IgD-negative memory B cell (primary cell): Measurements from ENCODE around the gene TREML1. TPM values are rescaled to one million over a fixed set of nuclear protein-coding genes. Genes with fewer than 3 reads are reported as not detected.
"Not testable (repeated sequence)": the region's sequence is repeated elsewhere in the genome, so short reads cannot be mapped to it uniquely, and the experiment has no call there.

Experiments used
- H3K27ac Mint-ChIP-seq, 3 donors: one replicate each; pipeline ENCODE4 v1.8.0; 2020 to 2022; ENCODE audit warnings: mild to moderate bottlenecking in 3 of 3, mixed read lengths in 3 of 3, moderate library complexity in 1 of 3
- H3K27me3 Mint-ChIP-seq: one replicate; pipeline ENCODE4 v1.8.0; 2021; ENCODE audit warnings: mixed read lengths
- H3K36me3 Mint-ChIP-seq: one replicate; pipeline ENCODE4 v1.8.0; 2020; ENCODE audit warnings: mild to moderate bottlenecking, mixed read lengths
- H3K4me1 Mint-ChIP-seq, 3 donors: one replicate each; pipeline ENCODE4 v1.8.0; 2020 to 2022; ENCODE audit warnings: mixed read lengths in 3 of 3, mild to moderate bottlenecking in 1 of 3
- H3K4me3 Mint-ChIP-seq, 4 donors: one replicate each; pipeline ENCODE4 v1.8.0; 2020 to 2022; ENCODE audit warnings: mild to moderate bottlenecking in 4 of 4, mixed read lengths in 4 of 4, moderate library complexity in 3 of 4
- H3K9me3 Mint-ChIP-seq, 3 donors: one replicate each; pipeline ENCODE4 v1.8.0; 2020 to 2021; ENCODE audit warnings: mixed read lengths in 3 of 3, mild to moderate bottlenecking in 1 of 3
- polyA plus RNA-seq: library from polyadenylated mRNA; unstranded; fragments of 300-500 nt; fragmentation: Illumina TruSeq; gene quantifications from one replicate; pipeline ENCODE4 v1.2.3, GENCODE V29; 2021

TREML1 gene, protein sequence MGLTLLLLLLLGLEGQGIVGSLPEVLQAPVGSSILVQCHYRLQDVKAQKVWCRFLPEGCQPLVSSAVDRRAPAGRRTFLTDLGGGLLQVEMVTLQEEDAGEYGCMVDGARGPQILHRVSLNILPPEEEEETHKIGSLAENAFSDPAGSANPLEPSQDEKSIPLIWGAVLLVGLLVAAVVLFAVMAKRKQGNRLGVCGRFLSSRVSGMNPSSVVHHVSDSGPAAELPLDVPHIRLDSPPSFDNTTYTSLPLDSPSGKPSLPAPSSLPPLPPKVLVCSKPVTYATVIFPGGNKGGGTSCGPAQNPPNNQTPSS
- polyA plus RNA-seq = 3.0 TPM

DNA sequence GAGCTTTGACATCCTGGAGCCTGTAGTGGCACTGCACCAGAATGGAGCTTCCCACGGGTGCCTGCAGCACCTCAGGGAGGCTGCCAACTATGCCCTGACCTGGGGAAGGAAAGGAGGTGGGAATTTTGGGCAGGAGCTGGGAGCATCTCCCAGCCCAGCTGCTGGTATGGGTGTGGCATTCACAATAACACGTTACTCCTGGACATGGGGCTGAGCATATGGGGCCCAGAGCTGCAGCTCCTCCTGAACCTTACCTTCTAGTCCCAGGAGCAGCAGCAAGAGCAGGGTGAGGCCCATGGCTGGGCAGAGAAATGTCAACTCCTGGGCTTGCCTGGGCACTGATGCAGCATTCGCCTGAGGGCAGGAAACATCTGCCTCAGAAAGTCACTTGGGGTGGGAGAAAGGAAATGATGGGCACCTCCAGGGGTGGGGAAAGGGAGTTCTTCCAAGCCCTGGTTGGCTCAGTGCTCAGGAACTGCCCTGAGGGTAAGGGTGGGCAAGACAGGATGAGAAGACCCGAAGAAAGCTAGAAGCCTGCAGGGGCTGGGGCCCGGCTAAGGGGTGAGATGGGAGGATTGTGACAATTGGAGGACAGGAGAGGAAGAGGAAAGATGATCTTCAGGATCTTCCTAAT, at the start of gene TREML1:
TSS of gene TREML1 (minus strand) at position 356 of the 634 bp plus-strand sequence. CDS start at position 297, 59 bp downstream.
- Mint-ChIP-seq H3K36me3 (no peaks in the 10 kb centered on the region), H3K27me3 (peaks cover 4% of the 10 kb centered on the region), H3K4me3 (no peak within 1 kb of the TSS), H3K27ac (no peak within 1 kb of the TSS), H3K4me1 (peaks cover 0 to 3% (median 0%) of the 10 kb centered on the region in 3 donors), H3K9me3 (peaks cover 0 to 3% (median 0%) of the 10 kb centered on the region in 3 donors)

DNA sequence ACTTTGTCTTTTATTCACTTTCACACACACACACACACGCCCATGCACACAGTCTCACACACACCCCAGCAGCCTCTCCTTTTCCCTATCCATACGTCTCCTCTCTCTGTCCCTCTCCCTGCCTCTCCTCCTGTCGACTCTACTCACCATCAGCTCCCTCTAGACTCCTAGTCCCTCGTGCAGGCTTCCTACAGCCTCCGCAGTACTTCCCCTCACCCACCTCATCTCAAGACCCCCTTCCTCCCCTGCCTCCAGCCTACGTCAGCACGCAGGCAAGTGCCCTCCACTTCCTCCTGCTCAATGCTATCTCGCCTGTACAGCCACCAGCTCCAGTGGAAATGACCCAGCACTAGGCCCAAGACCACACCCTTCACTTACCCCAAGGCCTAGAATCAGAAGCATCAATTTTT, 47.6 kb upstream of the TREML1 start:
- Mint-ChIP-seq H3K9me3 (peaks cover 0 to 4% (median 0%) of the 10 kb centered on the region in 3 donors), H3K27ac (peak overlapping the region; percentile 90 to 96 (median 93)), H3K36me3 (peaks cover 9% of the 10 kb centered on the region), H3K4me1 (peaks cover 35 to 51% (median 40%) of the 10 kb centered on the region in 3 donors), H3K27me3 (peaks cover 2% of the 10 kb centered on the region), H3K4me3 (peak overlapping the region; percentile 81 to 90 (median 85))

DNA sequence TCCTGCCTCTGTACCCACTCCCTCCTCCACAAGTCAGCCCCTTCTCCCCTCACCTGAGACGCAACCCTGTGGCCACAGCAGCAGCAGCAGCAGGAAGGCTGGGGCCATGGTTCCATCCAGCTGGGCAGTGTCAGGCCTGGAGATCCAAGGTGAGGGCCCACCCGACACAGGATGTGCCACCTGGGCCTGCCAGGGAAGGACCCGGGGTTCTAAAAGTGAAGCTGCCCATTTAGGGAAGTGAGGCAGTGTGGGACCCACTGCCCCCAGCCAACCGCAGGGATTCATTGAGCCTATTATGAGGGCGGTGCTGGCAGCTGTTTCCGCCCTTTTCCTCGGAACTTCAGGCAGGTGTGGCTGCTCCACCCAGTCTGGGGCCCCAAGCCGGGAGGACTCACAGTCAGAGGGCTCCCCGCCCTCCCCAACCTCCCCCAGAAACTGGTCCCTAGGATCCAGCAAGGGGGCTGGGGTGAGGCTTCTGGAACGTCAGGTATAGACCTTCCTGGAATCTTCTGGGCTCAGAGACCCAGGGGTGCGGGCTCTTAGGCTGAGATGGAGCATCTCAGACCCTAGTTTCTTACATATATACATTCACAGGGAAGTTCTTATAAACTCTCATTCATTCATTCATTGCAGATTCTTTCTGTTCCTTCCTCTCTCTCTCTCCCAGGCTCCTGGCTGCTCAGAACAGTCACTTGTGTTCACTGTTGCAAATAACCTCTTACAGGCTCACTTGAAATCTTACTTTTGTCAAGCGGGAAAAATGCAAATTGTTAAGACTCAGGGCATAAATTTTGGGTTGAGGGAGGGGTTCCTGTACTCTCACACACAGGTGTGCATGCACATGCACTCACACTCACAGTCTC, 47.0 kb upstream of the TREML1 start, which contains the start of gene TREML2:
TSS of gene TREML2 (minus strand) at position 249 of the 863 bp plus-strand sequence. CDS start at position 108, 141 bp downstream.
- Mint-ChIP-seq H3K27me3 (peaks cover 2% of the 10 kb centered on the region), H3K4me3 (peak within 1 kb of the TSS; percentile 81 to 90 (median 85)), H3K36me3 (peaks cover 10% of the 10 kb centered on the region), H3K27ac (peak within 1 kb of the TSS; percentile 90 to 96 (median 93)), H3K9me3 (peaks cover 0 to 4% (median 0%) of the 10 kb centered on the region in 3 donors), H3K4me1 (peaks cover 36 to 52% (median 43%) of the 10 kb centered on the region in 3 donors)

DNA sequence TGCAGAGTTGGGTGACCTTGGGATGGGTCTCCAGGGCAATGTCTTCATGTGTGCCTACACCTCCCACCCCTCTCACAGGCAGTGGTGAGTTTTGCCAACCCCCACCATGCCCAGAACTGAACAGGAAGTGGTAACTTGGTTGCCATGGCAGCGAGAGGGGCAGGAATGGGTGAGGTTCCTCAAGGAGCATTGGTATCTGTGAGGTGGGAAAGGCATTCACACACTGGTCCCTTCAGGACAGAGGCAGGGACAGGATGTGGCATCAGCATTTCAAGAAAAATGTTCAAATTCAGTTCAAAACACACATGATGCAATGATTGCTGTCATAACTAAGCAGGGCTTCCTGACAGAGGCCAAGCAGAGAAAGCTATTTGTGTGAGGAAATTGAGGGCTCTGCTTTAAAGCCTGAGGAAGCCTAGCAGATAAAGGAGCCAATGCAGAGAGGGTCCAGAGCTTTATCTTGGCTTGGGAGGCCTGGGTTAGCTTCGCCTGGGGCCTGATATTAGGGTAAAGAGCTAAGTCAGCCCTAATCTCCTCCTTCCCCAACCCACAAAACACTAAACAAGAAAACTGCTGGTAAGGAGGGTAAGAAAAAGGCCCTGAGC, 46.3 kb upstream of the TREML1 start:
- H3K36me3 Mint-ChIP-seq = peaks cover 10% of the 10 kb centered on the region
- peak overlapping the region; percentile 90 to 96 (median 93) for H3K27ac Mint-ChIP-seq
- H3K9me3 Mint-ChIP-seq = peaks cover 0 to 4% (median 0%) of the 10 kb centered on the region in 3 donors
- H3K4me3 Mint-ChIP-seq = peak overlapping the region; percentile 81 to 90 (median 85)
- H3K4me1 Mint-ChIP-seq = peaks cover 36 to 54% (median 46%) of the 10 kb centered on the region in 3 donors
- H3K27me3 Mint-ChIP-seq = peaks cover 3% of the 10 kb centered on the region

DNA sequence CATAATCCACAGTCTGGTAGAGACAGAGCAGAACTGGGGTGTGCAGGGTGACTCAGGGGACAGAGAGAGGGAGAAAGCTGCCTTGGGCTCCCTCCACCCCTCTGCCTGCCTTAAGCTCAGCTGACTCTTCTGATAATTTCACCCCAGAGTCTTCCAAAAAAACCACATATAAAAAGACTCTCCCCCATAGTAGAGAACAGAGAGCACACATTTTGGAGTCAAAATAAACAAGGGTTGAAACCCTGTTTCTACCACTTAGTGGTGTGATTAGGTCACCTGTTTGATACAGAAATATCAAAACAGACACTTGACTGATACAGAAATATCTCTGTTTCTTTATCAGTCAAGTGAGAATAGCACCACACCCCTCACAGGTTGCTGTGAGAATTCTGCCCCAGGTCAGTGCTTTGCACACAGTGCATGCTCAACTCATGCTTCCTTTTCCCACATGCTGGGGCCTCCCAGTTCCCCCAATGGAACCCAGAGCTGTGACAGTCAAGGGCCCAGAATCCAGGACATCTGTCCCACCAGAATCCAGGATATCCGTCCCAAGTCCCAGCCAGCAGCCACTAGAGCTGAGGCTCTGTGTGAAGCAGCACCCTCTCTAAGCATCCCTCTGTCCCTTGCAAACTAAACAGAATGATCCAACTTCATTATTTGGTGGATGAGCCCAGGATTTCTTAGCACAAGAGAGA, 45.6 kb upstream of the TREML1 start:
- Mint-ChIP-seq H3K36me3 (peaks cover 10% of the 10 kb centered on the region), H3K27ac (peak overlapping the region; percentile 90 to 96 (median 93))

DNA sequence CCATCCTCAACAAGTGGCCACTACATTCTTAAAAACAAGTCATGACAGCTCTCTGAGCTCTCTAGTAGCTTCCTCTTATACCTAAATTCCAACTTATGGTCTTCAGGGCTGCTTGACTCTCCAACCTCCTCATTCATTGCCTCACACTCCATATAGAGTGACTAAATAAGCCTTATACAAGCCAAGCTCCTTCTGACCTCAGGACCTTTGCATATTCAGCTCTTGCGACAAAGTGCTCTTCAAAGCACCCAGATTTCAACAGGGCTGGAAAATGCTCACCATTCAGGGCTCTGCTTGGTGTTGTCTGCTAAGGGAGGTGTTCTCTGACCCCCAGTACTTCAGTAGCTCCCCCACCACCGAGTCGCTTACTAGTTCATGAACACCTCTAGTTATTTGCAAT, 43.1 kb upstream of the TREML1 start:
- H3K27me3 Mint-ChIP-seq = peaks cover 4% of the 10 kb centered on the region
- peaks cover 39 to 55% (median 41%) of the 10 kb centered on the region in 3 donors for H3K4me1 Mint-ChIP-seq
- peaks cover 10% of the 10 kb centered on the region for H3K36me3 Mint-ChIP-seq
- peak overlapping the region in 2 of 3 donors; percentile 1 to 4 for H3K27ac Mint-ChIP-seq
- H3K4me3 Mint-ChIP-seq = no peak overlapping the region
- H3K9me3 Mint-ChIP-seq = no peaks in the 10 kb centered on the region

More for the DNA sequence above, 45.6 kb upstream of the TREML1 start:
- peaks cover 4% of the 10 kb centered on the region for H3K27me3 Mint-ChIP-seq
- H3K9me3 Mint-ChIP-seq = peaks cover 0 to 1% (median 0%) of the 10 kb centered on the region in 3 donors
- H3K4me3 Mint-ChIP-seq = peak overlapping the region; percentile 81 to 90 (median 85)
- H3K4me1 Mint-ChIP-seq = peaks cover 39 to 60% (median 49%) of the 10 kb centered on the region in 3 donors

DNA sequence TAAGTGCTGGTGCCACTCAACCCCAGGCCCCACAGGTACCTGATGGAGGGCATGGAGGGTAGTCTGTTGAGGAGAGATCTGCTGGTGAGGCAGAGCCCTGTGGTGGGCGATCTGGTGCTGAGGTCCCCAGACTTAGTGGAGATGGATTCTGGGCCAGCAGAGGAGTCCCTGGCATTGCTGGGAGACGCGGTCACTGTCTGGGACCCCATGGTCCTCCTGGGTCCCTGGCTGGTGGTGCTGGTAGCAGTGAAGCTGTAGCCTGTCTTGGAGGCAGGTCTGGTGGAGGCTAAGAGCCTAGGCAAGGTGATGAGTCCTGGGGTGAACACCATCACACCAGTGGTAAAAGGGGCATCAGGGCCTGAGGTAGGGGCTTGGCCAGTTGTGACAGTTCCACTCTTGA, 40.2 kb upstream of the TREML1 start:
- H3K4me3 Mint-ChIP-seq = no peak overlapping the region
- H3K4me1 Mint-ChIP-seq = peaks cover 14 to 29% (median 22%) of the 10 kb centered on the region in 3 donors
- peaks cover 0 to 2% (median 0%) of the 10 kb centered on the region in 3 donors for H3K9me3 Mint-ChIP-seq
- H3K27me3 Mint-ChIP-seq = peaks cover 4% of the 10 kb centered on the region
- peak overlapping the region in 1 of 3 donors; percentile 28 for H3K27ac Mint-ChIP-seq
- peaks cover 10% of the 10 kb centered on the region for H3K36me3 Mint-ChIP-seq

DNA sequence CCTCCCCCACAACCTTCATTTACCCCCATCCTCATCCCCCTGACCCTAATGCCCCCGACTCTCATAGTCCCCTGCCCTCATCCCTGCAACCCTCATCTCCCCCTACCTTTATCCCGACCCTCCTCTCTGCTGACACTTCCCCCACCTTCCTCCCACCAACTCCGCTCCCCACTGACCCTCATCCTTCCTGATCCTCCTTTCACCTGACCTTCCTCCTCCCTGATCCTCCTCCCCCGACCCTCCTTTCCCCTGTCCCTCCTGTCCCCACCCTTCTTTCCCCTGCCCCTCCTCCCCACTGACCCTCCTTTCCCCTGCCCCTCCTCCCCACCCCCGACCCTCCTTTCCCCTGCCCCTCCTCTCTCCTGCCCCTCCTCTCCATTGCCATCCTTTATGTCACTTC, 39.7 kb upstream of the TREML1 start:
- Mint-ChIP-seq H3K4me3 (no peak overlapping the region), H3K4me1 (peaks cover 11 to 25% (median 18%) of the 10 kb centered on the region in 3 donors), H3K36me3 (peaks cover 10% of the 10 kb centered on the region), H3K27me3 (peaks cover 4% of the 10 kb centered on the region), H3K27ac (no peak overlapping the region), H3K9me3 (peaks cover 0 to 4% (median 0%) of the 10 kb centered on the region in 3 donors)

DNA sequence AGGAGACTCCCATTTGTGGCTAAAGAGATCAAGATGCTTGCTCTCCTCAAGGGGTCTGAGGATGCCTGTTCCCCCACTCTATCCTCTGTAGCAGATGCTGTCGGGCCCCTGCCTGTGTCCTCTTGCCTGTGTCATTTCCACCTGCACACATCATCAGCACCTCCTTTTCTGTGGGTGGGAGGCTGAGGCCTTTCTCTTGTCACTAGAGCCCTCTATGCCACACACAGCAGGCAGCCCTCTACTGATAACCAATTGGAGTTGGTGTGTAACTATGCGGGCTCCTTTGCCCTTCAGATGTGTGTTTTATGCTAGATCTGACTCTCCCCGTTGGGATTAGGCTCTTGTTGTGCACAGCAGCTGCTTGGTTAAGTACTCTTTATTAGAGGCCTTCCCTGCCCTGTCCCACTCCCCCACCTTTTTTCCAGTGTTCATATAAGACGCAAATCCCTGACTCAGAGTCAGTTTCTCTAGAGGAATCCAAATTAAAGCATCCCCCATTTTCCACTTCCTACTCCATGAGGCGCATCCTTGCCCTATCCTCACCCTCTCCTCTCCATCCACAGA, 39.1 kb upstream of the TREML1 start:
- Mint-ChIP-seq H3K36me3 (peaks cover 10% of the 10 kb centered on the region), H3K27me3 (peaks cover 4% of the 10 kb centered on the region), H3K4me3 (peak overlapping the region in 1 of 4 donors; percentile 35), H3K4me1 (peaks cover 13 to 20% (median 18%) of the 10 kb centered on the region in 3 donors), H3K27ac (no peak overlapping the region), H3K9me3 (peaks cover 0 to 4% (median 0%) of the 10 kb centered on the region in 3 donors)

DNA sequence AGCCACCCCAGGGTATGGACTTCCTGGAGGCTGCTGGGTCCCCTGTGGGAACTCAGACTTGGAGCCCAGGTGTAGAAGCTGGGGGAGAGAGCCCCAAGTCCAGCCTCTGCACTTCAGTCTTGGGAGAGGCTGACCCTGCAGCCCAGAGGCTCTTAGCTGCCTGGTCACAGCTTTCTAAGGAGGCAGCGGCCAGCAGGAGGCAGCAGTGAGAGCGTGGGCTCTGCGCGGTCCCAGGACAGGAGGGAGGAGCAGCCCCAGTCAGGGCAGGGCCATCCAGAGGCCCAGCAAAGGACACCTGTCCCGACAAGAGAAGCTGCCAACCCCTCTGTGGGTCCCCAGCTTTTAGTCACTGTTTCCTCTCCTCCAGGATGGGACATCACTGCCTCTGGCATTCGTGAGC, 37.4 kb upstream of the TREML1 start:
- H3K27me3 Mint-ChIP-seq = peaks cover 3% of the 10 kb centered on the region
- peaks cover 0 to 4% (median 0%) of the 10 kb centered on the region in 3 donors for H3K9me3 Mint-ChIP-seq
- H3K4me1 Mint-ChIP-seq = peaks cover 5 to 17% (median 14%) of the 10 kb centered on the region in 3 donors
- H3K27ac Mint-ChIP-seq = no peak overlapping the region
- no peak overlapping the region for H3K4me3 Mint-ChIP-seq
- H3K36me3 Mint-ChIP-seq = no peaks in the 10 kb centered on the region

DNA sequence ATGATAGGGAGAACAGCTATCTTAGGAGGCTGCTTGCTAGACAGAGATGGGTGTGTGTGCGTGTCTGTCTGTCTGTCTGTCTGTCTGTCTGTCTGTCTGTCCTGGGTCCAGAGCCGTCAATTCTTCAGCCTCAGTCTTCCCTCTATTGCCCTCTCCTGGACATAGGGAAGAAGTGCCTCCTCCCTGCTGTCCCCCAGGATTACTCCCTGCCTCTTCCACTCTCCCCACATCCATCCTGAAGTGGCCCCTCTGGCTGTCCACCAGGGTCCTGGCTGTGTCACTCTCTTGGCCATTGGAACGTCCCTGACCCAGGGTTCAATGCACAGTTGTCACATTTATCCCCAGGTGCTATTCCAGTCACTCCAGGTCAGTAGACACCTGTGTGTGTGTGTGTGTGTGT, 36.6 kb upstream of the TREML1 start:
- Mint-ChIP-seq H3K27ac (no peak overlapping the region), H3K36me3 (no peaks in the 10 kb centered on the region), H3K27me3 (peaks cover 3% of the 10 kb centered on the region), H3K4me3 (no peak overlapping the region), H3K9me3 (peaks cover 0 to 4% (median 0%) of the 10 kb centered on the region in 3 donors), H3K4me1 (peaks cover 10 to 19% (median 19%) of the 10 kb centered on the region in 3 donors)

DNA sequence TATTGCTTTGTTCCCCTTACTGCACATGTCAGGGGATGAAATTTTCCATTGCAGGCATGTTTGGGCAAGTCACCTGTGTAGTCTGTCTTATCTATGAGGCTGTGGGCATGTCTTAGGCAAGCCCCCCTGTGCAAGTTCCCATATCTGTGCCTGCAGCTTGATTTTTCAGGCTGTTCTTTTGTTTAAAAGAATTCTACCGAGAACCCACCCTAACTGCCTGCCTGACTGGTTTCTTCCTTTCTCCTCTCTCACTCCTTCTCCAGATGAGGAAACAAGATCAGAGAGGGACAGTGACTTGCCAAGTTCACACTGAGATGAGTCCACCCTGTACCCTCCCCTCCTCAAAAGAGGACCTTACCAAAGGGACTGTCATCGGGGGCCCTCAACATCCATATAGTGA, 35.8 kb upstream of the TREML1 start:
- Mint-ChIP-seq H3K4me1 (peaks cover 10 to 22% (median 18%) of the 10 kb centered on the region in 3 donors), H3K27me3 (no peaks in the 10 kb centered on the region), H3K9me3 (peaks cover 0 to 4% (median 0%) of the 10 kb centered on the region in 3 donors), H3K36me3 (no peaks in the 10 kb centered on the region), H3K27ac (peak overlapping the region in 1 of 3 donors; percentile 57), H3K4me3 (no peak overlapping the region)

DNA sequence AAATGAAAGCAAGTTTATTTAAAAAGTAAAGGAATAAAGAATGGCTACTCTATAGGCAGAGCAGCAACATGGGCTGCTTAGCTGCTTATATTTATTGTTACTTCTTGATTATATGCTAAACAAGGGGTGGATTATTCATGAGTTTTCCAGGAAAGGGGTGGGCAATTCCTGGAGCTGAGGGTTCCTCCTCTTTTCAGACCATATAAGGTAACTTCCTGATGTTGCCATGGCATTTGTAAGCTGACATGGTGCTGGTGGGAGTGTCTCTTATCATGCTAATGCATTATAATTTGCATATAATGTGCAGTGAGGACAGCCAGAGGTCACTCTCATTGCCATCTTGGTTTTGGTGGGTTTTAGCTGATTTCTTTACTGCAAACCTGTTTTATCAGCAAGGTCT, 34.9 kb upstream of the TREML1 start:
- not testable (repeated sequence) for H3K36me3 Mint-ChIP-seq, H3K9me3 Mint-ChIP-seq, H3K4me3 Mint-ChIP-seq, H3K27me3 Mint-ChIP-seq
- H3K4me1 Mint-ChIP-seq = peaks cover 10 to 20% (median 14%) of the 10 kb centered on the region in 3 donors
- H3K27ac Mint-ChIP-seq = peak overlapping the region in 1 of 3 donors; percentile 57
